CD4-positive, alpha-beta T cell treated with Interleukin-6 at 100 ng/mL for 8 hours (primary cell): ENCODE measurements around the gene GGT5.
"Not testable (repeated sequence)": the region's sequence is repeated elsewhere in the genome, so short reads cannot be mapped to it uniquely, and the experiment has no call there.

ENCODE experiments used
- DNase-seq: peaks from one replicate; pipeline ENCODE4 v3.0.0-alpha.2; 2020; ENCODE audit warnings: mixed read lengths, low spot score

GGT5 gene

GRCh38 chr22:24232725-24233124, 12.2 kb downstream of the GGT5 start:
- no peak for DNase-seq

- DNase-seq, result no peak
These were observed 12.8 kb downstream of the GGT5 start for GRCh38 chr22:24232124-24232523.

- no peak for DNase-seq
These were observed 13.2 kb downstream of the GGT5 start for GRCh38 chr22:24231706-24232105.

- DNase-seq, result peak; percentile 50
These were observed 13.8 kb downstream of the GGT5 start for GRCh38 chr22:24230911-24231656.

- DNase-seq, result no peak
These were observed 18.9 kb downstream of the GGT5 start for GRCh38 chr22:24225951-24226350.

- DNase-seq, result no peak
These were observed 19.8 kb downstream of the GGT5 start for GRCh38 chr22:24225044-24225601.

DNA sequence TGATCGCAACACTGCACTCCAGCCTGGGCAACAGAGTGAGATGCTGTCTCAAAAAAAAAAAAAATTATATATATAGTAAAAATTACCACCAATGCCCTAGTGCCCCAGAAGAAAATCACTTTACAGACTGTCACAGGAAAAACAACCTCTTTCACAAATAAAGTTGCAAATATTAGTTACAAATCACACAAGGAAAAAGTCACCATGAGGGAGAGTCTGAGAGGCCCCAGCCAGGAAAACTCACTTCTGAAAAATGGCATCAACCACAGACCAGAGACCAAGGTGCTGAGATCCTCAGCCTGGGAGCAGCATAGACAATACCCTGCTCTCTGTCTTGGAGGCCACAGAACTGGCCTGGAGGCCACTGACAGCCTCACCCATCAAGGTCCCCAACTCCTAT, 20.4 kb downstream of the GGT5 start:
- no peak for DNase-seq

GRCh38 chr22:24219750-24220149, 25.1 kb downstream of the GGT5 start:
- DNase-seq, result no peak

DNA sequence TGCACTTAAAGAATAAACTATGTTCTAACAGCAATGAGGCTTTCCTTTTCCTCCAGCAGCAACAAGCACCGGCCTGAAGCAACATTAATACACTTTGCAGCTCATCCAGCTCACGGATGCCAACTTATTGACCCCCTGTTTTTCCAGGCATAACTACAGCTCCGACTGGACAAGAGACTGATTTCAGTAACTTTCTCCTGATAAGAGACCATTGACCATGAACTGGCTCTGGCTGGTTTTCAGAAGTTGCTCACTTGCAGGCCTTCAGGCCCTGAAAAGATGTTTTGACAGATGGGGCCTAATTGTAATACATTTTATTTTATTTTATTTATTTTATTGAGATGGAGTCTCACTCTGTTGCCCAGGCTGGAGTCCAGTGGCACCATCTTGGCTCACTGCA, 27.5 kb downstream of the GGT5 start:
- DNase-seq, result no peak

DNA sequence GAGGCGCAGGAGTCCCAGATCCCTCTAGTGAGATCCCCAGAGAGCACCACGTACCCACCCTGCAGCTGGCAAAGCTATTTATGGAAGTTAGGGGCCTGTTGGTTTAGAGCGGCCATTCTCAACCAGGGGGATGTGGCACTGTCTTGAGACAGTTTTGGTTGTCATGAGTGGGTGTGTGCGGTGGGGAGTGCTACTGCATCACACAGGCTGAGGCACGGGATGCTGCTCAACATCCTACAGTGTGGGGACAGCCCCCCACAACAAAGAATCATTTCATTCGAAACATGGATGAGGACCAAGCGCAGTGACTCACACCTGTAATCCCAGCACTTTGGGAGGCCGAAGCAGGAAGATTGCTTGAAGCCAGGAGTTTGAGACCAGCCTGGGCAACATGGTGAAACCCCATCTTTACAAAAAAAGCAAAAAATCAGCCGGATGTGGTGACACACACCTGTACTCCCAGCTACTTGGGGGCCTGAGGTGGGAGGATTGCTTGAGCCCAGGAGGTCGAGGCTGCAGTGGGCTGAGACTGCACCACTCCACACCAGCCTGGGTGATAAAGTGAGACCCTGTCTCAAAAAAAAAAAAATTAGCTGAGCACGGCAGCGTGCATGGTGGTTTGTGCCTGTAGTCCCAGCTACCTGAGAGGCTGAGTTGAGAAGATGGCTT, 28.2 kb downstream of the GGT5 start:
- no peak for DNase-seq

- DNase-seq, result no peak
These were observed 30.2 kb downstream of the GGT5 start for GRCh38 chr22:24214467-24215285.

DNA sequence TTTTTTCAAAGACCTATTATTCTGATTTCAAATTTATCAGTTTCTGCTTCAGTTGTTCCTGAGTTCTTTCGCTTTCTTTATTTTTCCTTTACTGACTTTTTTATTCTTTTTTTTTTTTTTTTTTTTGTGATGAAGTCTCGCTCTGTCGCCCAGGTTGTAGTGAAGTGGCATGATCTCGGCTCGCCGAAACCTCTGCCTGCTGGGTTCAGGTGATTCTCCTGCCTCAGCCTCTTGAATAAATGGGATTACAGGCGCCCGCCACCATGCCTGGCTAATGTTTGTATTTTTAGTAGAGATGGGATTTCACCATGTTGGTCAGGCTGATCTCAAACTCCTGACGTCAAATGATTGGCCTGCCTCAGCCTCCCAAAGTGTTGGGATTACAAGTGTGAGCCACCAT, 31.8 kb downstream of the GGT5 start:
- not testable (repeated sequence) for DNase-seq

- not testable (repeated sequence) for DNase-seq
These were observed 33.2 kb downstream of the GGT5 start for GRCh38 chr22:24211716-24212115.

- not testable (repeated sequence) for DNase-seq
These were observed 34.5 kb downstream of the GGT5 start for GRCh38 chr22:24210409-24210808.

DNA sequence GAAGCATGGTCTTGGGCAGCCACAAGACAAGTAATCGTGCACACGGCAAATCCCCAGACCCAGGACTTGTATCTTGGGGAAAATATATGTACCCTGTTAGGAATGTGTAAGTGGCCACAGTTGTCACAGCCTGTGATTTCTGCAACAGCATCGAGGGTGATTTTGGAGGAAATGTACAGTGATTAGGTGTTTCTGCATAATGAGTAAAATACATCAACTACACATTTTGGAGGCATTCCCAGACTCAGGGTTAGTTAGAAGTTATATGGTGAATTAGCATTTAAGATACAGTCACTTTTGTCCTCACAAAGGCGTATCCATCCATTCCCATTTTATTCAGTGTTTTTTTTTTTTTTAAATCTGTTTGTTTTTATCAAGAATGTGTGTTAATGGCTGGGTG, 35.2 kb downstream of the GGT5 start:
- no peak for DNase-seq

DNA sequence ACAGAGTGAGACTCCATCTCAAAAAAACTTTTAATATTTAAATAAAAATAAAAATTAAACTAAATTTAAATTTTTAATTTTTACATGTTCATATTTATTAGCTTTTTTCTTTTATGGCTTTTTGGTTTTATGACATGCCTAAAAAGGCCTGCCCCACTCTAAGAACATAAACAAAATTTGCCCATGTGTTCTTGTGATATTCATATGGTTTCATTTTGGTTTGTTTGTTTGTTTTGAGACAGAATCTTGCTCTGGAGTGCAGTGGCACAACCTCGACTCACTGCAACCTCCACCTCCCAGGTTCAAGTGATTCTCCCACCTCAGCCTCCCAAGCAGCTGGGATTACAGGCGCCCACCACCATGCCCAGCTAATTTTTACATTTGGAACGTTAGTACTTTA, 35.9 kb downstream of the GGT5 start:
- no peak for DNase-seq

GRCh38 chr22:24208012-24208749, 36.7 kb downstream of the GGT5 start:
- no peak for DNase-seq

GRCh38 chr22:24207264-24208011, 37.4 kb downstream of the GGT5 start:
- no peak for DNase-seq

DNA sequence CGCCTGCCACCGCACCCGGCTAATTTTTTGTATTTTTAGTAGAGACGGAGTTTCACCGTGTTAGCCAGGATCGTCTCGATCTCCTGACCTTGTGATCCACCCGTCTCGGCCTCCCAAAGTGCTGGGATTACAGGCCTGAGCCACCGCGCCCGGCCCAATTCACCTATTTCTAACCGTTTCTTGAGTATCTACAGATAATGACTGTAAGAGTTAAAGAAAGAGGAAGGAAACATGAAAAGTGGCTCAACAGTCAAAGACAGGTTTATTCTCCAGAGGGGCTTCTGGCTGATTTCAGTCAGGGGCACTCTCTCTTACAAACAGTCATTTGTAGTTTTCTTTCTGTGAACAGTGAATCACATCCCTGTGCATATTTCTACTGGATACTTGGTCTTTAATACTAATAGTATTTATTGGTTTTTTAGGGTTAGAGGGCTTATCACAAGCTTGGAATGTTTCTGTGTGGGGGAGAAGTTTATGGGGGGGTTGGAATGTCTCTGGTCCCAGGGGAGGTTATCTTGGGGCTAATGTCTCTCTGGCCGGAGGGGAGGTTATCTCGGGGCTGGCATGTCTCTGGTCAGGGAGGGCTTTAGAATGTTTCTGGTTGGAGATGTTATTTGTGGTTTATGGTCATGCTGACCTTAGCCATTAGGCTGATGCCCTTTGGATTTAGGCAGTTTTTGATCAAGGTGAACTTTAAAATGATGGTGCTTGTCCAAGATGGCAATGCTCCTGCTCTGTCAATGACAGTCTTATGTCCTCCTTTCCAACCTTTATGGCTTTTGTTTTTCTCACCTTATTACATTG, 38.2 kb downstream of the GGT5 start:
- not testable (repeated sequence) for DNase-seq
